ENCODE data around the gene ZFYVE9. TPM values are rescaled to one million over a fixed set of nuclear protein-coding genes. Genes with fewer than 3 reads are reported as not detected.
A peak's percentile ranks its signal among the peaks of the same experiment; 100 is the strongest.

The ZFYVE9 gene
- total and polyA plus RNA-seq, 2 of the 4 experiments (the other 2 are of a cell fraction): 8.3 to 28.7 TPM

DNA sequence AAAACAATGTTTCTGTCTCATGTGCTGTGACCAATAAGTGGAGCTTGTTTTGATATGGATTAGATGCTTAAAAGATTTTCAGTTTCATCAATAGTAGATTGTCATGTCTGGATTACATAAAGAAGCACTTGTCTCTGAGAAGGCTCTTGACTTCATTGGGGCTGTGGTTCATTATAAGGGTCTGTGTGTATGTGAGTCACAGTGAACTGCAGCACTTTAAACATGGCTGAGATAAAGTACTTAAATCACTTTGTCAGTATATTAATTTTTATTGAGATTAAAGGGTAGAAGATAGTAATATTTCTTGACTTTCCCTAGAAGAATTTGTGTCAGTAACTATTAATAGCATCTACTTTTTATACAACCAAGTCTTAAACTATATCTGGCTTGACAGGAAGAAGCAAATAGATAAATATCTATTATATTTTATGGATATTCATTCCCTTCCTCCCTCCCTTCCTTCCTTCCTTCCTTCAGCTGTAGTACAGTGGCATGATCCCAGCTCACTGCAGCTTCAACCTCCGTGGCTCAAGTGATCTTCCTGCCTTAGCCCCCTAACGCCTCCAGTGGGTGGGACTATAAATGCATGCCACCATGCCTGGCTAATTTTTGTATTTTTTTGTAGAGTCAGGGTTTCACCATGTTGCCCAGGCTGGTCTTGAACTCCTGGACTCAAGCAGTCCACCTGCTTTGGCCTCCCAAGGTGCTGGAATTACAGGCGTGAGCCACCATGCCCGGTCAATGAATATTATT, 48.8 kb downstream of the ZFYVE9 start:
- ATAC-seq (ENCODE audit: low read depth): no peak
- in situ Hi-C loops (cut with MboI; ENCODE audit: low sequenced_read_pairs): no loop called here

More for the DNA sequence above, 48.8 kb downstream of the ZFYVE9 start:
- no peak overlapping the region for H3K9ac ChIP-seq (ENCODE audit: low read depth, low read length)
- no peak overlapping the region for H3K23ac ChIP-seq (ENCODE audit: low read depth, low read length)
- H3K18ac ChIP-seq (ENCODE audit: low read depth, low read length): no peak overlapping the region
- DNase-seq: peak; percentile 30
- H3K36me3 ChIP-seq (ENCODE audit: control insufficient read depth, insufficient read depth, low read length): no peaks in the 10 kb centered on the region
- dilution Hi-C loops (cut with HindIII; ENCODE audit: low sequenced_read_pairs, unreplicated experiment) (no loop called here), intact Hi-C loops (cut with micrococcal nuclease) (no loop called here)
- no peak overlapping the region for H2BK20ac ChIP-seq (ENCODE audit: low read depth, low read length)
- H3K14ac ChIP-seq (replicated peaks; ENCODE audit: low read depth, low read length): no peak overlapping the region
- no TSS peak for BruUV-seq (replicated peaks)
- H2BK120ac ChIP-seq (ENCODE audit: low read depth, low read length): no peak overlapping the region
- H2AFZ ChIP-seq (replicated peaks; ENCODE audit: low read length, poor library complexity): no peak overlapping the region
- no peak overlapping the region for H3K56ac ChIP-seq (ENCODE audit: extremely low read depth, insufficient read depth, low read length)
- H3K4ac ChIP-seq (ENCODE audit: low read depth, low read length): no peak overlapping the region
- H3K4me3 ChIP-seq (ENCODE audit: insufficient read depth, low read depth, low read length): no peak overlapping the region
- peaks cover 5% of the 10 kb centered on the region for H3K9me1 ChIP-seq (ENCODE audit: insufficient read depth, low read length)
- H3K79me1 ChIP-seq (ENCODE audit: low read depth in 1 of 2, low read length in 2 of 2): peaks cover 22 to 27% of the 10 kb centered on the region in 2 experiments; a peak in 3 of 4 replicates
- H4K5ac ChIP-seq (ENCODE audit: low read depth, low read length): no peak overlapping the region
- H3K27me3 ChIP-seq (ENCODE audit: control insufficient read depth, insufficient read depth, low read length): no peaks in the 10 kb centered on the region
- H2BK15ac ChIP-seq (ENCODE audit: low read depth, low read length): no peak overlapping the region
- peaks cover 3% of the 10 kb centered on the region for H3K4me1 ChIP-seq (ENCODE audit: control insufficient read depth, insufficient read depth, low read length)
- no peak overlapping the region; the same call in 1 of the 2 replicates for H2AK5ac ChIP-seq (ENCODE audit: low read depth, low read length)
- CTCF ChIA-PET: no interaction called here
- H2BK5ac ChIP-seq (ENCODE audit: low read depth, low read length, poor library complexity, severe bottlenecking): no peak overlapping the region
- H3K4me2 ChIP-seq (ENCODE audit: low read depth, low read length): no peak overlapping the region
- H3K9me3 ChIP-seq (ENCODE audit: control insufficient read depth, insufficient read depth, low read length): peaks cover 2% of the 10 kb centered on the region; the same call in 1 of the 2 replicates
- TF ChIP-seq NFE2L2 (IDR thresholded peaks at IDR 0.05; ENCODE audit: low read depth, low read length): no peak
- TF ChIP-seq RCOR1 (IDR thresholded peaks at IDR 0.05; ENCODE audit: insufficient replicate concordance, low read length): no peak
- TF ChIP-seq MAFK (IDR thresholded peaks at IDR 0.05; ENCODE audit: low read depth, low read length): no peak
- TF ChIP-seq POLR2A (IDR thresholded peaks at IDR 0.05; ENCODE audit: low read depth, low read length): no peak
- TF ChIP-seq RFX5 (IDR thresholded peaks at IDR 0.05; ENCODE audit: low read depth, low read length): no peak
- no peak for TF ChIP-seq MAZ (IDR thresholded peaks at IDR 0.05; ENCODE audit: borderline replicate concordance, low read depth, low read length)
- no peak for TF ChIP-seq BHLHE40 (IDR thresholded peaks at IDR 0.05; ENCODE audit: low read depth, low read length)
- no peak for TF ChIP-seq CHD1 (IDR thresholded peaks at IDR 0.05; ENCODE audit: low read depth, low read length)
- TF ChIP-seq CEBPB (IDR thresholded peaks at IDR 0.05; ENCODE audit: low read depth, low read length): no peak
- no peak for TF ChIP-seq MXI1 (IDR thresholded peaks at IDR 0.05; ENCODE audit: borderline replicate concordance, low read depth, low read length)
- no peak for TF ChIP-seq FOS (IDR thresholded peaks at IDR 0.05; ENCODE audit: low read depth, low read length)
- TF ChIP-seq, protein P1, sequence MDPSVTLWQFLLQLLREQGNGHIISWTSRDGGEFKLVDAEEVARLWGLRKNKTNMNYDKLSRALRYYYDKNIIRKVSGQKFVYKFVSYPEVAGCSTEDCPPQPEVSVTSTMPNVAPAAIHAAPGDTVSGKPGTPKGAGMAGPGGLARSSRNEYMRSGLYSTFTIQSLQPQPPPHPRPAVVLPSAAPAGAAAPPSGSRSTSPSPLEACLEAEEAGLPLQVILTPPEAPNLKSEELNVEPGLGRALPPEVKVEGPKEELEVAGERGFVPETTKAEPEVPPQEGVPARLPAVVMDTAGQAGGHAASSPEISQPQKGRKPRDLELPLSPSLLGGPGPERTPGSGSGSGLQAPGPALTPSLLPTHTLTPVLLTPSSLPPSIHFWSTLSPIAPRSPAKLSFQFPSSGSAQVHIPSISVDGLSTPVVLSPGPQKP (IDR thresholded peaks at IDR 0.05; ENCODE audit: borderline replicate concordance, low read depth, low read length): no peak
- TF ChIP-seq, protein P2, sequence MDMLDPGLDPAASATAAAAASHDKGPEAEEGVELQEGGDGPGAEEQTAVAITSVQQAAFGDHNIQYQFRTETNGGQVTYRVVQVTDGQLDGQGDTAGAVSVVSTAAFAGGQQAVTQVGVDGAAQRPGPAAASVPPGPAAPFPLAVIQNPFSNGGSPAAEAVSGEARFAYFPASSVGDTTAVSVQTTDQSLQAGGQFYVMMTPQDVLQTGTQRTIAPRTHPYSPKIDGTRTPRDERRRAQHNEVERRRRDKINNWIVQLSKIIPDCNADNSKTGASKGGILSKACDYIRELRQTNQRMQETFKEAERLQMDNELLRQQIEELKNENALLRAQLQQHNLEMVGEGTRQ (IDR thresholded peaks at IDR 0.05; ENCODE audit: low read depth, low read length): no peak
- TF ChIP-seq RAD21 (IDR thresholded peaks at IDR 0.05; ENCODE audit: low read length): no peak
- TF ChIP-seq SMC3 (IDR thresholded peaks at IDR 0.05; ENCODE audit: low read depth, low read length): no peak
- TF ChIP-seq, protein P3, sequence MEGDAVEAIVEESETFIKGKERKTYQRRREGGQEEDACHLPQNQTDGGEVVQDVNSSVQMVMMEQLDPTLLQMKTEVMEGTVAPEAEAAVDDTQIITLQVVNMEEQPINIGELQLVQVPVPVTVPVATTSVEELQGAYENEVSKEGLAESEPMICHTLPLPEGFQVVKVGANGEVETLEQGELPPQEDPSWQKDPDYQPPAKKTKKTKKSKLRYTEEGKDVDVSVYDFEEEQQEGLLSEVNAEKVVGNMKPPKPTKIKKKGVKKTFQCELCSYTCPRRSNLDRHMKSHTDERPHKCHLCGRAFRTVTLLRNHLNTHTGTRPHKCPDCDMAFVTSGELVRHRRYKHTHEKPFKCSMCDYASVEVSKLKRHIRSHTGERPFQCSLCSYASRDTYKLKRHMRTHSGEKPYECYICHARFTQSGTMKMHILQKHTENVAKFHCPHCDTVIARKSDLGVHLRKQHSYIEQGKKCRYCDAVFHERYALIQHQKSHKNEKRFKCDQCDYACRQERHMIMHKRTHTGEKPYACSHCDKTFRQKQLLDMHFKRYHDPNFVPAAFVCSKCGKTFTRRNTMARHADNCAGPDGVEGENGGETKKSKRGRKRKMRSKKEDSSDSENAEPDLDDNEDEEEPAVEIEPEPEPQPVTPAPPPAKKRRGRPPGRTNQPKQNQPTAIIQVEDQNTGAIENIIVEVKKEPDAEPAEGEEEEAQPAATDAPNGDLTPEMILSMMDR (conservative IDR thresholded peaks at IDR 0.05; ENCODE audit: low read depth, low read length): no peak
- no peaks in the 10 kb centered on the region for H4K20me1 ChIP-seq (ENCODE audit: insufficient read depth, low read length)
- POLR2A ChIA-PET (ENCODE audit: unreplicated experiment): no interaction called here
- no peak overlapping the region for H4K8ac ChIP-seq (ENCODE audit: low read depth in 2 of 2, low read length in 2 of 2)
- H4K91ac ChIP-seq (ENCODE audit: insufficient read depth, low read depth, low read length): no peak overlapping the region
- no peak overlapping the region for H2AK9ac ChIP-seq (replicated peaks; ENCODE audit: low read depth, low read length, poor library complexity)
- no peak overlapping the region for H3K27ac ChIP-seq (ENCODE audit: insufficient read depth, low read length)
- no CpG with 5 or more reads among the region's 4 CpGs for WGBS, 2 experiments (ENCODE audit: extremely low coverage in 2 of 2, insufficient read length in 1 of 2)

Measured in IMR-90 (cell line).